Mesendoderm (in vitro differentiated cells): ENCODE results near the gene MACC1.
A peak's percentile ranks its signal among the peaks of the same experiment; 100 is the strongest.

ENCODE experiments used
- DNase-seq: peaks from one replicate; pipeline ENCODE4 v3.0.0; 2013
- H2AK5ac ChIP-seq: 2 replicates; pipeline ENCODE4 v1.6.1; 2013; ENCODE audit warnings: low read length, inconsistent platforms
- H2BK120ac ChIP-seq: 2 replicates; pipeline ENCODE4 v1.6.1; 2013; ENCODE audit warnings: low read depth, mild to moderate bottlenecking, low read length, moderate library complexity, mixed read lengths
- H2BK15ac ChIP-seq: replicated peaks from 2 replicates; pipeline ENCODE4 v1.6.1; 2013; ENCODE audit warnings: low read depth, mild to moderate bottlenecking, moderate library complexity
- H2BK5ac ChIP-seq: 2 replicates; pipeline ENCODE4 v1.6.1; 2013; ENCODE audit warnings: low read length, inconsistent platforms
- H3K18ac ChIP-seq: 2 replicates; pipeline ENCODE4 v1.6.1; 2013; ENCODE audit warnings: mild to moderate bottlenecking, low read length, mixed read lengths
- H3K23ac ChIP-seq: one replicate; pipeline ENCODE4 v1.6.1; 2013; ENCODE audit warnings: low read length
- H3K27ac ChIP-seq: 2 replicates; pipeline ENCODE4 v1.5.1; 2013; ENCODE audit warnings: low read depth, mild to moderate bottlenecking, inconsistent platforms, low read length, moderate library complexity
- H3K27me3 ChIP-seq: 2 replicates; pipeline ENCODE4 v1.6.1; 2013; ENCODE audit warnings: low read length, control low read depth, mild to moderate bottlenecking, inconsistent platforms; ENCODE audit not compliant: insufficient read depth, poor library complexity
- H3K36me3 ChIP-seq: 2 replicates; pipeline ENCODE4 v1.6.1; 2013; ENCODE audit warnings: low read length, inconsistent platforms; ENCODE audit not compliant: control insufficient read depth, insufficient read depth
- H3K4ac ChIP-seq: one replicate; pipeline ENCODE4 v1.6.1; 2013; ENCODE audit warnings: low read depth, mild to moderate bottlenecking, low read length, moderate library complexity
- H3K4me1 ChIP-seq: 2 replicates; pipeline ENCODE4 v1.6.1; 2013; ENCODE audit warnings: low read depth, low read length, inconsistent platforms; ENCODE audit not compliant: control insufficient read depth
- H3K4me2 ChIP-seq: 2 replicates; pipeline ENCODE4 v1.6.1; 2013; ENCODE audit warnings: low read length
- H3K4me3 ChIP-seq: 2 replicates; pipeline ENCODE4 v1.5.1; 2013; ENCODE audit warnings: mild to moderate bottlenecking, low read length
- H3K56ac ChIP-seq: one replicate; pipeline ENCODE4 v1.6.1; 2013; ENCODE audit warnings: low read length
- H3K79me1 ChIP-seq: 2 replicates; pipeline ENCODE4 v1.6.1; 2013; ENCODE audit warnings: low read length, inconsistent platforms
- H3K79me2 ChIP-seq: 2 replicates; pipeline ENCODE4 v1.6.1; 2013; ENCODE audit warnings: mild to moderate bottlenecking, low read length; ENCODE audit not compliant: control insufficient read depth, insufficient read depth
- H3K9ac ChIP-seq: 2 replicates; pipeline ENCODE4 v1.6.1; 2013; ENCODE audit warnings: low read length, inconsistent platforms
- H4K5ac ChIP-seq: one replicate; pipeline ENCODE4 v1.6.1; 2013; ENCODE audit warnings: low read length
- H4K8ac ChIP-seq: one replicate; pipeline ENCODE4 v1.6.1; 2013; ENCODE audit warnings: low read depth, mild to moderate bottlenecking, control low read depth, low read length, moderate library complexity
- WGBS: extraction: QIAGEN DNeasy Blood & Tissue Kit; methylation state at CpG from one replicate; pipeline ENCODE4 v1.1.7; 2013; ENCODE audit warnings: low lambda C conversion rate, missing lambda C conversion rate; ENCODE audit not compliant: insufficient coverage; ENCODE audit errors: extremely low coverage; 5-methylcytosine and 5-hydroxymethylcytosine counted together

MACC1 gene

DNA sequence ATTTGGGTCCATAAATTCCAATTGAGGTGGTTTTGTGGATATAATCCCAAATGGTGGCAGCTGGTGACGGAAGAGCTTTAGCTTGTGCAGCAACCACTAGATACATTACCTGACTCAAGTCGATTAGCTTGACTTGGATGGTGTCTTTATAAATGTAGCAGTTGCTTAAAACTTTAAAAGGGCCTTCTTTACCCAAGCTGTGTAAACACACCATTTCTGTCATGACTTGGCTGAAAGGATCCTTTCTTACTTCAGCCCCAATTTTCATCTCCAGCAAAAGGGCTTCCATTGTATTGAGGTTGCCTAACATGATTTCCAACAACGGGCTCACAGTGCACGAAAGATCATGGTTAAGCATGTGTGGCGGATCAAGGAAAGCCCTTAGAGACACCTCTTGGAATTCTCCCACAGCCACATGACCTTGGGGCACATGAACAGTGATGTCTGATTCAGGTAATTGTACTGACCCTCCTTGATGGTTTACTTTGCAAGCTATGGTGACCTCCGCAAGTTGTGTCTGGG, 57.9 kb downstream of the MACC1 start:
- Histone ChIP-seq H2BK15ac (no peak overlapping the region), H2BK5ac (no peak overlapping the region), H3K27me3 (no peaks in the 10 kb centered on the region), H2BK120ac (no peak overlapping the region), H3K4ac (peak overlapping the region; percentile 16), H3K79me2 (no peaks in the 10 kb centered on the region), H3K18ac (no peak overlapping the region), H3K27ac (no peak overlapping the region), H2AK5ac (no peak overlapping the region), H3K4me2 (no peak overlapping the region), H3K36me3 (no peaks in the 10 kb centered on the region), H4K8ac (no peak overlapping the region), H3K56ac (no peak overlapping the region), H3K79me1 (no peaks in the 10 kb centered on the region), H3K9ac (no peak overlapping the region), H3K4me1 (no peaks in the 10 kb centered on the region), H3K4me3 (no peak overlapping the region), H3K23ac (no peak overlapping the region), H4K5ac (peak overlapping the region; percentile 1)
- DNase-seq: peak; percentile 11
- WGBS: no CpG with 5 or more reads among the region's 6 CpGs

GRCh38 chr7:20158684-20159083, 58.5 kb downstream of the MACC1 start:
- no peak overlapping the region for H3K4me3 ChIP-seq
- WGBS: no CpG with 5 or more reads among the region's 1 CpG
- H3K4ac ChIP-seq: peak overlapping the region; percentile 12
- H3K36me3 ChIP-seq: no peaks in the 10 kb centered on the region
- H3K4me1 ChIP-seq: no peaks in the 10 kb centered on the region
- no peak overlapping the region for H3K56ac ChIP-seq
- H3K23ac ChIP-seq: no peak overlapping the region
- H3K27ac ChIP-seq: no peak overlapping the region
- H4K5ac ChIP-seq: no peak overlapping the region
- H4K8ac ChIP-seq: no peak overlapping the region
- no peak overlapping the region for H2BK120ac ChIP-seq
- no peak overlapping the region for H2BK5ac ChIP-seq
- H2AK5ac ChIP-seq: no peak overlapping the region
- H3K79me1 ChIP-seq: no peaks in the 10 kb centered on the region
- no peak overlapping the region for H3K18ac ChIP-seq
- no peaks in the 10 kb centered on the region for H3K79me2 ChIP-seq
- DNase-seq: no peak
- no peak overlapping the region for H3K9ac ChIP-seq
- no peaks in the 10 kb centered on the region for H3K27me3 ChIP-seq
- no peak overlapping the region for H2BK15ac ChIP-seq
- no peak overlapping the region for H3K4me2 ChIP-seq

- H4K5ac ChIP-seq: no peak overlapping the region
- H2BK120ac ChIP-seq: no peak overlapping the region
- no peak overlapping the region for H3K9ac ChIP-seq
- H3K4me3 ChIP-seq: no peak overlapping the region
- H2BK15ac ChIP-seq: no peak overlapping the region
- no peaks in the 10 kb centered on the region for H3K79me1 ChIP-seq
- H3K4ac ChIP-seq: no peak overlapping the region
- no peak overlapping the region for H4K8ac ChIP-seq
- no peak overlapping the region for H3K27ac ChIP-seq
- DNase-seq: no peak
- no peaks in the 10 kb centered on the region for H3K79me2 ChIP-seq
- no peaks in the 10 kb centered on the region for H3K27me3 ChIP-seq
- H3K36me3 ChIP-seq: no peaks in the 10 kb centered on the region
- no CpG with 5 or more reads among the region's 3 CpGs for WGBS
- no peak overlapping the region for H3K23ac ChIP-seq
- H2AK5ac ChIP-seq: no peak overlapping the region
- no peak overlapping the region for H3K18ac ChIP-seq
- no peak overlapping the region for H2BK5ac ChIP-seq
- H3K4me2 ChIP-seq: no peak overlapping the region
- no peaks in the 10 kb centered on the region for H3K4me1 ChIP-seq
- H3K56ac ChIP-seq: no peak overlapping the region
These were observed 59.7 kb downstream of the MACC1 start for GRCh38 chr7:20157456-20157855.

DNA sequence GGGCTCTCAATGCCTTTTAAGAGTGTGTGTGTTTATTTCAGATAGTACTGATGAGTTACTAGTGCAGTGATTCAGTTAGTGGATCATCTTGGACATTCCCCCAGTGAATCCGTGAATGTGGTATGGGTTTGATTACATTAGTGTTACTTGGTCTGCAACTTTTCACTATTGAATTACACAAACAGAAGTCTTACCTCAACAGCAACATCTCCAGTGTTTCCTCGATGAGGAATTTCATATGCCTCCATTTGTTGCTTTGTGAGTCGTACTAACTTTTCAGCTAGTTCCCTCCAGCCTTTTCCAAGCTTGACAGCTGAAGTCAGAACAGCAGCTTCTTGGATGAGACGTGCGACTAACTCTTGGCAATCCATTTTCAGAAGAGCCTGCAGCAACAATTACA, 63.2 kb downstream of the MACC1 start:
- no peak overlapping the region for H3K23ac ChIP-seq
- no peak overlapping the region for H3K27ac ChIP-seq
- H3K27me3 ChIP-seq: no peaks in the 10 kb centered on the region
- no peak overlapping the region for H3K9ac ChIP-seq
- no peak overlapping the region for H3K18ac ChIP-seq
- H3K36me3 ChIP-seq: no peaks in the 10 kb centered on the region
- no peak overlapping the region for H2BK5ac ChIP-seq
- H3K4ac ChIP-seq: no peak overlapping the region
- H2BK120ac ChIP-seq: no peak overlapping the region
- H3K4me2 ChIP-seq: no peak overlapping the region
- H3K79me1 ChIP-seq: no peaks in the 10 kb centered on the region
- H3K4me3 ChIP-seq: no peak overlapping the region
- no peak overlapping the region for H2BK15ac ChIP-seq
- H3K4me1 ChIP-seq: no peaks in the 10 kb centered on the region
- DNase-seq: no peak
- H2AK5ac ChIP-seq: no peak overlapping the region
- H3K56ac ChIP-seq: no peak overlapping the region
- no peak overlapping the region for H4K5ac ChIP-seq
- H4K8ac ChIP-seq: peak overlapping the region; percentile 13
- no CpG with 5 or more reads among the region's 5 CpGs for WGBS
- H3K79me2 ChIP-seq: no peaks in the 10 kb centered on the region

DNA sequence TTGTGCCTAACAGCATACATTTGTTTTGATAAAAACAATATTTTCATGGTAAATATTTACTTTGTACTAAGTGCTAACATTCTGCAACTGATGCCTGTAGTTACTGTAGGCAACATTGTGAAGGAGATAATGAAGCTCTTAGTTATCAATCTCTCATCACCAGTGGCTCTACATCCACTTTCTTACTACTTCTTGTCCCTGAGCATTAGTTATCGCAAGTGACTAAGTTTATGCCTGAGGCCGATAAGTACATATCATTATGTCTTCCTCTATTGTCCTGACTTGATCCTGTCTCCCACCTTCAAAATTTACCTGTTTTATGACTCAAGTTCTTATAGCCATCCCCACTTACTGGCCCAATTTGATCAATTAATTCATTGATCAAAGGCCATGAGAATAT, 63.6 kb downstream of the MACC1 start:
- no peak overlapping the region for H4K5ac ChIP-seq
- no peak overlapping the region for H4K8ac ChIP-seq
- no peak overlapping the region for H3K4ac ChIP-seq
- H3K4me1 ChIP-seq: no peaks in the 10 kb centered on the region
- no peak overlapping the region for H3K4me2 ChIP-seq
- no peak for DNase-seq
- H2BK5ac ChIP-seq: no peak overlapping the region
- H2BK15ac ChIP-seq: no peak overlapping the region
- H3K79me2 ChIP-seq: no peaks in the 10 kb centered on the region
- no peak overlapping the region for H3K18ac ChIP-seq
- no peaks in the 10 kb centered on the region for H3K27me3 ChIP-seq
- WGBS: no CpG with 5 or more reads among the region's 2 CpGs
- no peak overlapping the region for H3K27ac ChIP-seq
- no peak overlapping the region for H3K9ac ChIP-seq
- H3K56ac ChIP-seq: no peak overlapping the region
- no peak overlapping the region for H3K23ac ChIP-seq
- no peak overlapping the region for H3K4me3 ChIP-seq
- no peak overlapping the region for H2BK120ac ChIP-seq
- H3K79me1 ChIP-seq: no peaks in the 10 kb centered on the region
- no peaks in the 10 kb centered on the region for H3K36me3 ChIP-seq
- H2AK5ac ChIP-seq: no peak overlapping the region

GRCh38 chr7:20152511-20152910, 64.7 kb downstream of the MACC1 start:
- Histone ChIP-seq H3K4ac (no peak overlapping the region), H3K9ac (no peak overlapping the region), H4K5ac (no peak overlapping the region), H2AK5ac (no peak overlapping the region), H3K4me3 (no peak overlapping the region), H3K27ac (no peak overlapping the region), H3K4me1 (no peaks in the 10 kb centered on the region), H3K36me3 (no peaks in the 10 kb centered on the region), H2BK5ac (no peak overlapping the region), H3K27me3 (no peaks in the 10 kb centered on the region), H3K79me2 (no peaks in the 10 kb centered on the region), H3K18ac (no peak overlapping the region), H3K4me2 (no peak overlapping the region), H3K56ac (no peak overlapping the region), H2BK120ac (no peak overlapping the region), H2BK15ac (no peak overlapping the region), H3K23ac (no peak overlapping the region), H4K8ac (no peak overlapping the region), H3K79me1 (no peaks in the 10 kb centered on the region)
- no peak for DNase-seq
